ENCODE measurements around the gene CRB1. TPM values are rescaled to one million over a fixed set of nuclear protein-coding genes. Genes with fewer than 3 reads are reported as not detected.

The CRB1 gene
- total RNA-seq, 1 donor from 2014 or later = not detected

DNA sequence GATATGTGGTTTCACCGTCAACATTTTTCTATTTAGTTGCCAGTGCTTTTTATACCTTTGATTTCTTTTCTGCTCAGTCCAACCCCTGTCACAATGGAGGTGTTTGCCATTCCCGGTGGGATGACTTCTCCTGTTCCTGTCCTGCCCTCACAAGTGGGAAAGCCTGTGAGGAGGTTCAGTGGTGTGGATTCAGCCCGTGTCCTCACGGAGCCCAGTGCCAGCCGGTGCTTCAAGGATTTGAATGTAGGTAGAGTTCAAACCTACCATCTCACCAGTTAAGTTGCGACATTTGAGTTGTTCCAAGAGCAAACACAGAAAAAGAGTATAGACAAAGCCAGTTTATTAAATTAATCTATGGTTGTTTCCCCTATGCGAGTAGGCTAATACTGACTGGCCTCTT is 161.3 kb downstream of the CRB1 start:
- no peaks in the 10 kb centered on the region for H3K9me3 Mint-ChIP-seq (ENCODE audit: unreplicated experiment)
- no peaks in the 10 kb centered on the region for H3K36me3 Mint-ChIP-seq (ENCODE audit: low read depth, unreplicated experiment)
- no peak overlapping the region for H3K4me3 Mint-ChIP-seq (ENCODE audit: unreplicated experiment)
- TF ChIP-seq, protein P1, sequence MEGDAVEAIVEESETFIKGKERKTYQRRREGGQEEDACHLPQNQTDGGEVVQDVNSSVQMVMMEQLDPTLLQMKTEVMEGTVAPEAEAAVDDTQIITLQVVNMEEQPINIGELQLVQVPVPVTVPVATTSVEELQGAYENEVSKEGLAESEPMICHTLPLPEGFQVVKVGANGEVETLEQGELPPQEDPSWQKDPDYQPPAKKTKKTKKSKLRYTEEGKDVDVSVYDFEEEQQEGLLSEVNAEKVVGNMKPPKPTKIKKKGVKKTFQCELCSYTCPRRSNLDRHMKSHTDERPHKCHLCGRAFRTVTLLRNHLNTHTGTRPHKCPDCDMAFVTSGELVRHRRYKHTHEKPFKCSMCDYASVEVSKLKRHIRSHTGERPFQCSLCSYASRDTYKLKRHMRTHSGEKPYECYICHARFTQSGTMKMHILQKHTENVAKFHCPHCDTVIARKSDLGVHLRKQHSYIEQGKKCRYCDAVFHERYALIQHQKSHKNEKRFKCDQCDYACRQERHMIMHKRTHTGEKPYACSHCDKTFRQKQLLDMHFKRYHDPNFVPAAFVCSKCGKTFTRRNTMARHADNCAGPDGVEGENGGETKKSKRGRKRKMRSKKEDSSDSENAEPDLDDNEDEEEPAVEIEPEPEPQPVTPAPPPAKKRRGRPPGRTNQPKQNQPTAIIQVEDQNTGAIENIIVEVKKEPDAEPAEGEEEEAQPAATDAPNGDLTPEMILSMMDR (IDR thresholded peaks at IDR 0.05; ENCODE audit: unreplicated experiment) = no peak
- no peaks in the 10 kb centered on the region for H3K4me1 Mint-ChIP-seq (ENCODE audit: unreplicated experiment)
- no peak for DNase-seq (ENCODE audit: low spot score)
- peaks cover 4% of the 10 kb centered on the region for H3K27me3 Mint-ChIP-seq (ENCODE audit: unreplicated experiment)
- H3K27ac Mint-ChIP-seq (ENCODE audit: unreplicated experiment) = no peak overlapping the region

DNA sequence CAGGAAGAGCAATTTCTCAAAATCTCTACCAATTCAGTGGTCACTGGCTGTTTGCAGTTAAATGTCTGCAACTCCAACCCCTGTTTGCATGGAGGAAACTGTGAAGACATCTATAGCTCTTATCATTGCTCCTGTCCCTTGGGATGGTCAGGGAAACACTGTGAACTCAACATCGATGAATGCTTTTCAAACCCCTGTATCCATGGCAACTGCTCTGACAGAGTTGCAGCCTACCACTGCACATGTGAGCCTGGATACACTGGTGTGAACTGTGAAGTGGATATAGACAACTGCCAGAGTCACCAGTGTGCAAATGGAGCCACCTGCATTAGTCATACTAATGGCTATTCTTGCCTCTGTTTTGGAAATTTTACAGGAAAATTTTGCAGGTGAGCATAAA is 167.2 kb downstream of the CRB1 start:
- no peaks in the 10 kb centered on the region for H3K36me3 Mint-ChIP-seq (ENCODE audit: low read depth, unreplicated experiment)
- no peaks in the 10 kb centered on the region for H3K4me1 Mint-ChIP-seq (ENCODE audit: unreplicated experiment)
- no peak for DNase-seq (ENCODE audit: low spot score)
- no peak overlapping the region for H3K27ac Mint-ChIP-seq (ENCODE audit: unreplicated experiment)
- TF ChIP-seq, protein P1 (IDR thresholded peaks at IDR 0.05; ENCODE audit: unreplicated experiment) = no peak
- H3K9me3 Mint-ChIP-seq (ENCODE audit: unreplicated experiment) = no peaks in the 10 kb centered on the region
- peaks cover 4% of the 10 kb centered on the region for H3K27me3 Mint-ChIP-seq (ENCODE audit: unreplicated experiment)
- H3K4me3 Mint-ChIP-seq (ENCODE audit: unreplicated experiment) = no peak overlapping the region

DNA sequence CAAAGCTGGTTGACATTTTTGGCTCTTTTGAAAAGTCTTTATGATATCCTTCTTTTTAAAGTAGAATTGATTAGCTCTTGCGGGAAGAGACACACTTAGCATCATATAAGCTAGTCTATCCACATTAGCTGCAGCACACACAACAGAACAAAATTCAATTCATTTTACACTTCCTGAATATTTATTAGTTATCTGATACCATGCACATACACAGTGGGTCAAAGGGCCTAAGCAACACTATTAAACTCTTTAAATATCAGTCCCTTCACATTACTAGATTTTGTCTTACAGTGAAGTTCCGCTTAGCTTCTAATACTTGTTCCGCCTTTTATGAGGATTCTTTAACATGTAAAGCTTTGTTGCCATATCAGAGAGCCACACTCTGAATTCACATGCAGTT is 169.5 kb downstream of the CRB1 start:
- peaks cover 4% of the 10 kb centered on the region for H3K27me3 Mint-ChIP-seq (ENCODE audit: unreplicated experiment)

GRCh38 chr1:197438010-197438790 is 170.1 kb downstream of the CRB1 start:
- peaks cover 5% of the 10 kb centered on the region for H3K4me1 Mint-ChIP-seq (ENCODE audit: unreplicated experiment)
- peaks cover 4% of the 10 kb centered on the region for H3K27me3 Mint-ChIP-seq (ENCODE audit: unreplicated experiment)
- no peaks in the 10 kb centered on the region for H3K36me3 Mint-ChIP-seq (ENCODE audit: low read depth, unreplicated experiment)
- DNase-seq (ENCODE audit: low spot score) = no peak
- H3K9me3 Mint-ChIP-seq (ENCODE audit: unreplicated experiment) = no peaks in the 10 kb centered on the region
- no peak overlapping the region for H3K4me3 Mint-ChIP-seq (ENCODE audit: unreplicated experiment)
- H3K27ac Mint-ChIP-seq (ENCODE audit: unreplicated experiment) = no peak overlapping the region
- TF ChIP-seq, protein P1 (IDR thresholded peaks at IDR 0.05; ENCODE audit: unreplicated experiment) = no peak

More for the DNA sequence above, 169.5 kb downstream of the CRB1 start:
- H3K4me3 Mint-ChIP-seq (ENCODE audit: unreplicated experiment) = no peak overlapping the region
- TF ChIP-seq, protein P1 (IDR thresholded peaks at IDR 0.05; ENCODE audit: unreplicated experiment) = no peak
- peaks cover 5% of the 10 kb centered on the region for H3K4me1 Mint-ChIP-seq (ENCODE audit: unreplicated experiment)
- DNase-seq (ENCODE audit: low spot score) = no peak
- no peaks in the 10 kb centered on the region for H3K36me3 Mint-ChIP-seq (ENCODE audit: low read depth, unreplicated experiment)
- no peak overlapping the region for H3K27ac Mint-ChIP-seq (ENCODE audit: unreplicated experiment)
- H3K9me3 Mint-ChIP-seq (ENCODE audit: unreplicated experiment) = no peaks in the 10 kb centered on the region

- Mint-ChIP-seq H3K9me3 (ENCODE audit: unreplicated experiment) (no peaks in the 10 kb centered on the region), H3K36me3 (ENCODE audit: low read depth, unreplicated experiment) (no peaks in the 10 kb centered on the region), H3K27ac (ENCODE audit: unreplicated experiment) (no peak overlapping the region), H3K4me3 (ENCODE audit: unreplicated experiment) (no peak overlapping the region), H3K27me3 (ENCODE audit: unreplicated experiment) (no peaks in the 10 kb centered on the region), H3K4me1 (ENCODE audit: unreplicated experiment) (peaks cover 5% of the 10 kb centered on the region)
- TF ChIP-seq, protein P1 (IDR thresholded peaks at IDR 0.05; ENCODE audit: unreplicated experiment) = no peak
- DNase-seq (ENCODE audit: low spot score) = no peak
These were observed 171.7 kb downstream of the CRB1 start for GRCh38 chr1:197439708-197440280.

All from endothelial cell (in vitro differentiated cells).